NCI-H1105 treated with DMSO at 0.1 percent for 48 hours (cell line): ENCODE data around the gene FANCE.
A peak's percentile ranks its signal among the peaks of the same experiment; 100 is the strongest.

Source experiments
- DNase-seq: peaks from one replicate; lab custom pipeline; 2025; lab: John Stamatoyannopoulos, UW

The FANCE gene

GRCh38 chr6:35486005-35486925 is 34.1 kb downstream of the FANCE start:
- DNase-seq: peak; percentile 55

GRCh38 chr6:35487658-35488516 is 35.7 kb downstream of the FANCE start:
- DNase-seq: no peak

- DNase-seq: no peak
Observed at GRCh38 chr6:35488517-35488862, 36.4 kb downstream of the FANCE start.

GRCh38 chr6:35489066-35489465 is 36.9 kb downstream of the FANCE start:
- DNase-seq: no peak

- DNase-seq: no peak
Observed at GRCh38 chr6:35489995-35490791, 38.1 kb downstream of the FANCE start.

- DNase-seq: no peak
Observed at GRCh38 chr6:35490821-35491557, 38.9 kb downstream of the FANCE start.

GRCh38 chr6:35491558-35492257 is 39.6 kb downstream of the FANCE start:
- no peak for DNase-seq

GRCh38 chr6:35492258-35492973 is 40.3 kb downstream of the FANCE start:
- DNase-seq: no peak

- DNase-seq: no peak
Observed at GRCh38 chr6:35492974-35493284, 40.8 kb downstream of the FANCE start.

- DNase-seq: no peak
Observed at GRCh38 chr6:35493307-35493983, 41.3 kb downstream of the FANCE start.

GRCh38 chr6:35494161-35494563 is 42.0 kb downstream of the FANCE start:
- DNase-seq: no peak

GRCh38 chr6:35495258-35496035 is 43.3 kb downstream of the FANCE start:
- DNase-seq: no peak

- no peak for DNase-seq
Observed at GRCh38 chr6:35496036-35496840, 44.1 kb downstream of the FANCE start.

GRCh38 chr6:35496841-35497570 is 44.9 kb downstream of the FANCE start, which contains the start of gene TEAD3:
TSS of gene TEAD3 (minus strand) at chr6:35497079.
- no peak for DNase-seq

- DNase-seq: no peak
Observed at GRCh38 chr6:35497571-35498421, 45.7 kb downstream of the FANCE start.

GRCh38 chr6:35498422-35499067 is 46.4 kb downstream of the FANCE start:
- no peak for DNase-seq
